NCI-H2081 (cell line): Measurements from ENCODE around the gene DNAI7.

Experiments used
- DNase-seq, 2 experiments: peaks; one replicate each; lab custom pipeline; 2025; lab: John Stamatoyannopoulos, UW

Gene DNAI7

GRCh38 chr12:25100194-25101091 is 94.5 kb downstream of the DNAI7 start:
- no peak for DNase-seq

- DNase-seq: no peak
These were observed 96.0 kb downstream of the DNAI7 start for GRCh38 chr12:25099010-25099409.

- peak in 1 of 2 experiments; percentile 1 for DNase-seq
These were observed 105.2 kb downstream of the DNAI7 start for GRCh38 chr12:25089738-25090137.

- no peak for DNase-seq
These were observed 107.4 kb downstream of the DNAI7 start for GRCh38 chr12:25087596-25087995.

- no peak for DNase-seq
These were observed 110.1 kb downstream of the DNAI7 start for GRCh38 chr12:25084816-25085215.

GRCh38 chr12:25083211-25083610 is 111.7 kb downstream of the DNAI7 start:
- DNase-seq: no peak

- no peak for DNase-seq
These were observed 112.3 kb downstream of the DNAI7 start for GRCh38 chr12:25082628-25083027.

- no peak for DNase-seq
These were observed 115.6 kb downstream of the DNAI7 start for GRCh38 chr12:25079393-25079792.

GRCh38 chr12:25074954-25075353 is 120.0 kb downstream of the DNAI7 start:
- no peak for DNase-seq

- DNase-seq: no peak
These were observed 120.8 kb downstream of the DNAI7 start for GRCh38 chr12:25074113-25074512.

GRCh38 chr12:25072906-25073650 is 121.9 kb downstream of the DNAI7 start:
- DNase-seq: peak in 1 of 2 experiments; percentile 29

GRCh38 chr12:25071366-25071765 is 123.6 kb downstream of the DNAI7 start:
- DNase-seq: no peak

GRCh38 chr12:25069224-25069623 is 125.7 kb downstream of the DNAI7 start:
- DNase-seq: no peak

- no peak for DNase-seq
These were observed 129.9 kb downstream of the DNAI7 start for GRCh38 chr12:25065035-25065434.

GRCh38 chr12:25063873-25064628 is 130.9 kb downstream of the DNAI7 start:
- no peak for DNase-seq

GRCh38 chr12:25058658-25059058 is 136.3 kb downstream of the DNAI7 start:
- no peak for DNase-seq
